HG03354 (cell line): ENCODE results near the gene NEGR1.
"Not testable (repeated sequence)": the region's sequence is repeated elsewhere in the genome, so short reads cannot be mapped to it uniquely, and the experiment has no call there.

Experiments used
- ATAC-seq: cut with Tn5 transposase; IDR thresholded peaks from one replicate; pipeline ENCODE4 v1.9.1; 2021; ENCODE audit warnings: mild to moderate bottlenecking; ENCODE audit not compliant: unreplicated experiment, poor library complexity, severe bottlenecking

The NEGR1 gene

GRCh38 chr1:72235931-72236330, 46.4 kb downstream of the NEGR1 start:
- ATAC-seq = not testable (repeated sequence)

- ATAC-seq = no peak
Observed at GRCh38 chr1:72235062-72235461, 47.3 kb downstream of the NEGR1 start.

- ATAC-seq = no peak
Observed at GRCh38 chr1:72230746-72231145, 51.6 kb downstream of the NEGR1 start.

GRCh38 chr1:72229893-72230292, 52.4 kb downstream of the NEGR1 start:
- no peak for ATAC-seq

GRCh38 chr1:72227667-72228066, 54.7 kb downstream of the NEGR1 start:
- ATAC-seq = no peak

GRCh38 chr1:72224506-72224905, 57.8 kb downstream of the NEGR1 start:
- no peak for ATAC-seq

- no peak for ATAC-seq
Observed at GRCh38 chr1:72221811-72222210, 60.5 kb downstream of the NEGR1 start.

GRCh38 chr1:72218141-72218739, 64.1 kb downstream of the NEGR1 start:
- ATAC-seq = no peak

- ATAC-seq = no peak
Observed at GRCh38 chr1:72207059-72207458, 75.3 kb downstream of the NEGR1 start.

GRCh38 chr1:72202761-72203160, 79.6 kb downstream of the NEGR1 start:
- no peak for ATAC-seq

GRCh38 chr1:72197786-72198185, 84.6 kb downstream of the NEGR1 start:
- ATAC-seq = no peak

- no peak for ATAC-seq
Observed at GRCh38 chr1:72186733-72187307, 95.5 kb downstream of the NEGR1 start.

GRCh38 chr1:72184099-72184701, 98.1 kb downstream of the NEGR1 start:
- no peak for ATAC-seq

- no peak for ATAC-seq
Observed at GRCh38 chr1:72182859-72183258, 99.5 kb downstream of the NEGR1 start.

GRCh38 chr1:72178266-72178665, 104.1 kb downstream of the NEGR1 start:
- ATAC-seq = no peak

- ATAC-seq = no peak
Observed at GRCh38 chr1:72177711-72178110, 104.6 kb downstream of the NEGR1 start.

- ATAC-seq = no peak
Observed at GRCh38 chr1:72170246-72170645, 112.1 kb downstream of the NEGR1 start.

- ATAC-seq = no peak
Observed at GRCh38 chr1:72166426-72166825, 115.9 kb downstream of the NEGR1 start.

GRCh38 chr1:72150508-72150907, 131.8 kb downstream of the NEGR1 start:
- no peak for ATAC-seq

- ATAC-seq = no peak
Observed at GRCh38 chr1:72141875-72142274, 140.5 kb downstream of the NEGR1 start.

GRCh38 chr1:72140222-72140621, 142.1 kb downstream of the NEGR1 start:
- ATAC-seq = no peak
